Astrocyte (in vitro differentiated cells and primary cell): ENCODE measurements around the gene ACADSB.

Experiments
- CTCF ChIP-seq: IDR thresholded peaks from 2 replicates; pipeline ENCODE4 v1.5.1; 2011; ENCODE audit warnings: low read depth, mild to moderate bottlenecking, inconsistent platforms, low read length, moderate library complexity; ENCODE audit not compliant: insufficient read depth
- EZH2 ChIP-seq: IDR thresholded peaks from 2 replicates; pipeline ENCODE4 v1.6.1; 2012; ENCODE audit warnings: mild to moderate bottlenecking, low read length, inconsistent platforms; ENCODE audit not compliant: insufficient read depth

- TF ChIP-seq CTCF (no peak), EZH2 (no peak)
These were observed 75.0 kb downstream of the ACADSB start for GRCh38 chr10:123083811-123084210.
